ENCODE results near the gene PHYHD1.

- no peak for TF ChIP-seq CTCF (IDR thresholded peaks at IDR 0.05)
- peak in 1 of 2 donors; percentile 19 for TF ChIP-seq POLR2A (IDR thresholded peaks at IDR 0.05)
Measured at GRCh38 chr9:128911529-128912035, 9.2 kb upstream of the PHYHD1 start.
